GM12878 (cell line): Measurements from ENCODE around the gene THAP11. TPM values are rescaled to one million over a fixed set of nuclear protein-coding genes. Genes with fewer than 3 reads are reported as not detected.
A peak's percentile ranks its signal among the peaks of the same experiment; 100 is the strongest.

ENCODE experiments used
- BHLHE40 ChIP-seq, 2 experiments: fragments of 450-650 bp in 1 of 2; IDR thresholded peaks; 2 replicates each; pipeline ENCODE4 v1.6.1; 2011 to 2017; ENCODE audit warnings: low read depth in 2 of 2, borderline replicate concordance in 1 of 2, improper control_type of control experiment in 1 of 2, low read length in 1 of 2, mild to moderate bottlenecking in 1 of 2
- CHD2 ChIP-seq: IDR thresholded peaks from 2 replicates; pipeline ENCODE4 v1.6.1; 2011; ENCODE audit warnings: low read depth, low read length, improper control_type of control experiment, borderline replicate concordance
- HDAC6 ChIP-seq: fragments of 200-600 bp; sonication (generic); IDR thresholded peaks from one replicate; pipeline ENCODE4 v1.8.0; 2017; ENCODE audit warnings: antibody characterized with exemption; ENCODE audit not compliant: unreplicated experiment
- IKZF2 ChIP-seq, 2 experiments: fragments of 450-650 bp; IDR thresholded peaks; 2 replicates each; pipeline ENCODE4 v1.6.1; 2017; ENCODE audit warnings: mild to moderate bottlenecking in 2 of 2, moderate library complexity in 2 of 2
- JUND ChIP-seq: IDR thresholded peaks from 2 replicates; pipeline ENCODE4 v1.6.1; 2012; ENCODE audit warnings: low read depth, mild to moderate bottlenecking, low read length, improper control_type of control experiment, moderate library complexity
- LARP7 ChIP-seq: fragments of 450-650 bp; IDR thresholded peaks from 2 replicates; pipeline ENCODE4 v1.6.1; 2017; ENCODE audit warnings: mild to moderate bottlenecking
- MTA3 ChIP-seq: IDR thresholded peaks from 2 replicates; pipeline ENCODE4 v1.6.1; 2012; ENCODE audit warnings: low read length, inconsistent platforms, borderline replicate concordance
- NR2C1 ChIP-seq: fragments of 450-650 bp; IDR thresholded peaks from 2 replicates; pipeline ENCODE4 v1.6.1; 2017; ENCODE audit warnings: antibody characterized with exemption, mild to moderate bottlenecking, moderate library complexity
- POLR2A ChIP-seq: IDR thresholded peaks from 2 replicates; pipeline ENCODE4 v1.6.1; 2011; ENCODE audit warnings: low read depth, mild to moderate bottlenecking, low read length
- PRDM15 ChIP-seq: fragments of 450-650 bp; formaldehyde crosslinking; IDR thresholded peaks from 2 replicates; pipeline ENCODE4 v1.4.0; 2020; ENCODE audit warnings: mild to moderate bottlenecking, moderate library complexity
- RELA ChIP-seq: fragments of 450-650 bp; IDR thresholded peaks from 2 replicates; pipeline ENCODE4 v1.8.0; 2014; ENCODE audit warnings: borderline replicate concordance; ENCODE audit not compliant: partially characterized antibody
- RUNX3 ChIP-seq: IDR thresholded peaks from 2 replicates; pipeline ENCODE4 v1.6.1; 2012; ENCODE audit warnings: low read length, inconsistent platforms
- SIN3A ChIP-seq: IDR thresholded peaks from 2 replicates; pipeline ENCODE4 v1.6.1; 2012; ENCODE audit warnings: low read depth, low read length, improper control_type of control experiment
- SP1 ChIP-seq: IDR thresholded peaks from one replicate; pipeline ENCODE4 v1.6.1; 2011; ENCODE audit warnings: low read depth, low read length
- SRF ChIP-seq, 2 experiments: IDR thresholded peaks; 2 replicates each; pipeline ENCODE4 v1.6.1; 2011; ENCODE audit warnings: low read depth in 2 of 2, low read length in 2 of 2, mild to moderate bottlenecking in 1 of 2, moderate library complexity in 1 of 2
- STAT1 ChIP-seq: fragments of 450-650 bp; conservative IDR thresholded peaks from 2 replicates; pipeline ENCODE4 v1.6.1; 2014; ENCODE audit warnings: antibody characterized with exemption, mild to moderate bottlenecking
- TARDBP ChIP-seq: IDR thresholded peaks from 2 replicates; pipeline ENCODE4 v1.6.1; 2016; ENCODE audit warnings: borderline replicate concordance
- YBX1 ChIP-seq: fragments of 450-650 bp; IDR thresholded peaks from 2 replicates; pipeline ENCODE4 v1.6.1; 2016; ENCODE audit warnings: antibody characterized with exemption
- ZSCAN29 ChIP-seq: fragments of 450-650 bp; IDR thresholded peaks from 2 replicates; pipeline ENCODE4 v1.6.1; 2017; ENCODE audit warnings: mild to moderate bottlenecking, moderate library complexity
- ZZZ3 ChIP-seq: IDR thresholded peaks from 2 replicates; pipeline ENCODE4 v1.6.1; 2011; ENCODE audit warnings: low read depth; ENCODE audit not compliant: control insufficient read depth, insufficient read length
- polyA plus RNA-seq, 11 experiments: library from polyadenylated mRNA; depleted of rRNA in 4 of 11; unstranded in 6 of 11; stranded (reverse) in 5 of 11; fragments of >200 nt; fragmentation: Nextera tagmentation in 4 of 11; fragmentation: Illumina TruSeq in 1 of 11; extraction: Ambion mirVana in 4 of 11; extraction: Trizol in 1 of 11; gene quantifications; 1 replicate in 1 of 11; 2 replicates in 10 of 11; pipeline versions ENCODE4 v1.2.1 to v1.2.3, GENCODE V29; 2011 to 2016; ENCODE audit warnings: inconsistent platforms in 2 of 11, missing spikeins in 2 of 11, low read depth in 1 of 11
- total RNA-seq, 4 experiments: library from RNA; depleted of rRNA in 3 of 4; stranded (reverse); fragments of >200 nt in 3 of 4; fragmentation: Illumina TruSeq in 1 of 4; extraction: Trizol in 1 of 4; gene quantifications; 2 replicates each; pipeline versions ENCODE4 v1.2.1 to v1.2.3, GENCODE V29; 2013 to 2021
- TF ChIP-seq, protein P1 (sequence below): fragments of 150-350 bp; IDR thresholded peaks from 2 replicates; pipeline ENCODE4 v1.6.1; 2016; ENCODE audit warnings: low read depth, low read length
- TF ChIP-seq, protein P2 (sequence below): IDR thresholded peaks from 2 replicates; pipeline ENCODE4 v1.6.1; 2012; ENCODE audit warnings: low read depth, low read length, improper control_type of control experiment
- TF ChIP-seq, protein P3 (sequence below): fragments of 450-650 bp; IDR thresholded peaks from 2 replicates; pipeline ENCODE4 v1.6.1; 2016; ENCODE audit warnings: mild to moderate bottlenecking

THAP11 gene
- total and polyA plus RNA-seq, 10 of the 15 experiments (the other 5 are each of a cell fraction or from before 2014, with no cell fraction given) = 2.5 to 36.7 (median 21.4) TPM

- TF ChIP-seq, protein P1, sequence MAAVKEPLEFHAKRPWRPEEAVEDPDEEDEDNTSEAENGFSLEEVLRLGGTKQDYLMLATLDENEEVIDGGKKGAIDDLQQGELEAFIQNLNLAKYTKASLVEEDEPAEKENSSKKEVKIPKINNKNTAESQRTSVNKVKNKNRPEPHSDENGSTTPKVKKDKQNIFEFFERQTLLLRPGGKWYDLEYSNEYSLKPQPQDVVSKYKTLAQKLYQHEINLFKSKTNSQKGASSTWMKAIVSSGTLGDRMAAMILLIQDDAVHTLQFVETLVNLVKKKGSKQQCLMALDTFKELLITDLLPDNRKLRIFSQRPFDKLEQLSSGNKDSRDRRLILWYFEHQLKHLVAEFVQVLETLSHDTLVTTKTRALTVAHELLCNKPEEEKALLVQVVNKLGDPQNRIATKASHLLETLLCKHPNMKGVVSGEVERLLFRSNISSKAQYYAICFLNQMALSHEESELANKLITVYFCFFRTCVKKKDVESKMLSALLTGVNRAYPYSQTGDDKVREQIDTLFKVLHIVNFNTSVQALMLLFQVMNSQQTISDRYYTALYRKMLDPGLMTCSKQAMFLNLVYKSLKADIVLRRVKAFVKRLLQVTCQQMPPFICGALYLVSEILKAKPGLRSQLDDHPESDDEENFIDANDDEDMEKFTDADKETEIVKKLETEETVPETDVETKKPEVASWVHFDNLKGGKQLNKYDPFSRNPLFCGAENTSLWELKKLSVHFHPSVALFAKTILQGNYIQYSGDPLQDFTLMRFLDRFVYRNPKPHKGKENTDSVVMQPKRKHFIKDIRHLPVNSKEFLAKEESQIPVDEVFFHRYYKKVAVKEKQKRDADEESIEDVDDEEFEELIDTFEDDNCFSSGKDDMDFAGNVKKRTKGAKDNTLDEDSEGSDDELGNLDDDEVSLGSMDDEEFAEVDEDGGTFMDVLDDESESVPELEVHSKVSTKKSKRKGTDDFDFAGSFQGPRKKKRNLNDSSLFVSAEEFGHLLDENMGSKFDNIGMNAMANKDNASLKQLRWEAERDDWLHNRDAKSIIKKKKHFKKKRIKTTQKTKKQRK = no peak
- no peak for TF ChIP-seq RUNX3
- no peak for TF ChIP-seq IKZF2 (IDR thresholded peaks at IDR 0.05)
- TF ChIP-seq SRF (IDR thresholded peaks at IDR 0.05; ENCODE audit: low read depth in 2 of 2, low read length in 2 of 2) = 0 out of 4 replicates have a peak, but pooled peaks of 1 of the 2 experiments have one; percentile 8
- TF ChIP-seq STAT1 = peak; percentile 47; the same call in 1 of the 2 replicates
- peak; percentile 49 for TF ChIP-seq RELA
- peak; percentile 58 for TF ChIP-seq POLR2A
- 0 out of 4 replicates have a peak, but pooled peaks of 1 of the 2 experiments have one; percentile 11 for TF ChIP-seq BHLHE40 (IDR thresholded peaks at IDR 0.05; ENCODE audit: borderline replicate concordance in 1 of 2, low read depth in 2 of 2, low read length in 1 of 2)
- no peak for TF ChIP-seq MTA3
- peak; percentile 28 for TF ChIP-seq SIN3A
- TF ChIP-seq NR2C1 = 0 out of 2 replicates have a peak, but pooled peaks have one; percentile 15
- no peak for TF ChIP-seq PRDM15 (CRISPR knock-in tag)
- 0 out of 2 replicates have a peak, but pooled peaks have one; percentile 72 for TF ChIP-seq ZSCAN29
- peak; percentile 52 for TF ChIP-seq HDAC6
- no peak for TF ChIP-seq SP1
- TF ChIP-seq, protein P2, sequence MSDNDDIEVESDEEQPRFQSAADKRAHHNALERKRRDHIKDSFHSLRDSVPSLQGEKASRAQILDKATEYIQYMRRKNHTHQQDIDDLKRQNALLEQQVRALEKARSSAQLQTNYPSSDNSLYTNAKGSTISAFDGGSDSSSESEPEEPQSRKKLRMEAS = no peak; the same call in 1 of the 2 replicates
- TF ChIP-seq LARP7 = peak; percentile 85
- TF ChIP-seq, protein P3, sequence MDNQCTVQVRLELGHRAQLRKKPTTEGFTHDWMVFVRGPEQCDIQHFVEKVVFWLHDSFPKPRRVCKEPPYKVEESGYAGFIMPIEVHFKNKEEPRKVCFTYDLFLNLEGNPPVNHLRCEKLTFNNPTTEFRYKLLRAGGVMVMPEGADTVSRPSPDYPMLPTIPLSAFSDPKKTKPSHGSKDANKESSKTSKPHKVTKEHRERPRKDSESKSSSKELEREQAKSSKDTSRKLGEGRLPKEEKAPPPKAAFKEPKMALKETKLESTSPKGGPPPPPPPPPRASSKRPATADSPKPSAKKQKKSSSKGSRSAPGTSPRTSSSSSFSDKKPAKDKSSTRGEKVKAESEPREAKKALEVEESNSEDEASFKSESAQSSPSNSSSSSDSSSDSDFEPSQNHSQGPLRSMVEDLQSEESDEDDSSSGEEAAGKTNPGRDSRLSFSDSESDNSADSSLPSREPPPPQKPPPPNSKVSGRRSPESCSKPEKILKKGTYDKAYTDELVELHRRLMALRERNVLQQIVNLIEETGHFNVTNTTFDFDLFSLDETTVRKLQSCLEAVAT = no peak
- TF ChIP-seq JUND = 0 out of 2 replicates have a peak, but pooled peaks have one; percentile 18
- TF ChIP-seq YBX1 = no peak
- TF ChIP-seq ZZZ3 = no peak
- 0 out of 2 replicates have a peak, but pooled peaks have one; percentile 35 for TF ChIP-seq TARDBP
- TF ChIP-seq CHD2 = peak; percentile 73; the same call in 1 of the 2 replicates
Measured at GRCh38 chr16:67841816-67842508, at the start of gene THAP11 (continued).
